ENCODE data around the gene ISM1.

Gene ISM1

DNA sequence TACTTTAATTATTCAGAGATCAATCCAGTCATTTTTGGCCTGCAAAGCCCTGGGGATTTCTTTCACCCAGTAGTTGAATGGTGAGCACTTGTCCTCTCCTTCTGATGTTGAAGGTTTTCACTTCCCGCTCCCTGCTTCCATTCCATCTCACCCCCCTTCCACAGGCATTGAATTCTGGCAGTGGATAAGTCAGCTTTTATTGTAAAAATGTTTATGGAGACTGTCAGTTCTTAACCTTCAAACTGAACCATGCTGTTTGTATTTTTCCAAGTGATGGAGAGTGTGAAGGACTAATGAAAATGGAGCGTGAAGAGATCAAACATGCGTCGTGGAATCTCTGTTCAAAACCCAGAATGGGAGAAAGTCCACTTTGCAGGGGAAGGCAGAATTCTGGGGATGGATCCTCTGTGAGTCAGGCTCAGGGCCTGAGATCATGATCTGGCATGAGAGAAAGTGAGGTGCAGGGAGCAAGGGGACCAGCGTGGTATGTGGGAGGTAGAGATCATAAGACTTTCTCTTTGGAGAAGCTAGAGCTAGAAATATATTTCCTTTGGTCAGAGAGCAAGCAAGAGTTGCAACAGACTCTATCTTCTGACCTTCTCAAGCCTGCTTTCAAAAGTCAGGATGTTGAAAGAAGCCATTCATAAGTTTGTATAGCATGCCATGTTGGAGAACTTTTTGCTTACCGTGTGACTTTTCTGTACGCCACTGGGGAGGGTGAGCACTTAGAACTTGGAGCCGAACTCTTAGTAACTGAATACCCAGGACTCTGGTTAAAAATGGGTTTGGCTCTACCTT lies 30.2 kb downstream of the ISM1 start:
- no peak for DNase-seq (ENCODE audit: extremely low read depth, low read depth)
- TF ChIP-seq, protein P1, sequence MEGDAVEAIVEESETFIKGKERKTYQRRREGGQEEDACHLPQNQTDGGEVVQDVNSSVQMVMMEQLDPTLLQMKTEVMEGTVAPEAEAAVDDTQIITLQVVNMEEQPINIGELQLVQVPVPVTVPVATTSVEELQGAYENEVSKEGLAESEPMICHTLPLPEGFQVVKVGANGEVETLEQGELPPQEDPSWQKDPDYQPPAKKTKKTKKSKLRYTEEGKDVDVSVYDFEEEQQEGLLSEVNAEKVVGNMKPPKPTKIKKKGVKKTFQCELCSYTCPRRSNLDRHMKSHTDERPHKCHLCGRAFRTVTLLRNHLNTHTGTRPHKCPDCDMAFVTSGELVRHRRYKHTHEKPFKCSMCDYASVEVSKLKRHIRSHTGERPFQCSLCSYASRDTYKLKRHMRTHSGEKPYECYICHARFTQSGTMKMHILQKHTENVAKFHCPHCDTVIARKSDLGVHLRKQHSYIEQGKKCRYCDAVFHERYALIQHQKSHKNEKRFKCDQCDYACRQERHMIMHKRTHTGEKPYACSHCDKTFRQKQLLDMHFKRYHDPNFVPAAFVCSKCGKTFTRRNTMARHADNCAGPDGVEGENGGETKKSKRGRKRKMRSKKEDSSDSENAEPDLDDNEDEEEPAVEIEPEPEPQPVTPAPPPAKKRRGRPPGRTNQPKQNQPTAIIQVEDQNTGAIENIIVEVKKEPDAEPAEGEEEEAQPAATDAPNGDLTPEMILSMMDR (IDR thresholded peaks at IDR 0.05; ENCODE audit: low read depth, low read length, missing control alignments): no peak
- H3K4me3 ChIP-seq (replicated peaks; ENCODE audit: low read depth, low read length): no peak overlapping the region

DNA sequence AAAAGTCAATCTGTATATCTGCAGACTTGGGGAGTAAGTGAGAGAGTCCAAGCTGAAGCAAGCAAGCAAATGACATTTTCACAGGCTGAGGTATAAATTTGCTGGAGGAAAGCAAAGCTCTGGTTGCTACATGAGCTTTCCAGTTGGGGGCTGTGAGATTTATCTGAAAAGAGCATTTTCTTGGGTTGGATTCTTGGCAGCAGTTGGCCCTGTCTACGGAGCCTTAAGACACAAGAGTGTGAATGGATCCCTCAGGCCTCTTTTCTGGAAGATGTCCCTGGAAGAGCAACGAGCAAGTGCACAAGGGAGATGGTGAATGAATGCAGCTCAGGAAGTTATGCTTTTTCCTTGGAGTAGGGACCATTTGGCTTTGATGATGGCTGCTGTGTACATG lies 30.8 kb downstream of the ISM1 start:
- no peak overlapping the region for H3K4me3 ChIP-seq (replicated peaks; ENCODE audit: low read depth, low read length)
- TF ChIP-seq, protein P1 (IDR thresholded peaks at IDR 0.05; ENCODE audit: low read depth, low read length, missing control alignments): no peak
- no peak for DNase-seq (ENCODE audit: extremely low read depth, low read depth)

DNA sequence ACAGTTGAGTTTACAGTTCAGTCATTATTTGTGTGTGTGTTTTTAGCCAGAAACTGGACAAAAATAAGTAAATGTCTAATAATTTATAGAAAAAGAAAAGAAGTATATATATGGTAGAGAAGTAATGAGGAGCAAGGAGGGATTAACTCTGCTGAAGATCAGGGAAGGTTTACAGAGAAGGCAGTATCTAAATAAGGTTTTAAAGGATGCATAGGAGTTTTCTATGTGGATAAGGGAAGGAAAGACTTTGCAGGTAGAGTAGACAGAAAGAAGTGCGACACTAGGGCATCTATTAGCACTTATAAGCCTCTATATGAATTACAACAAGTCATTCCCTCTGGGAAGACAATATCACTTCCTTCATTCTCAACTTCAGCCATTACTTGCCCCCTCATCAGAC lies 34.3 kb downstream of the ISM1 start:
- TF ChIP-seq, protein P1 (IDR thresholded peaks at IDR 0.05; ENCODE audit: low read depth, low read length, missing control alignments): no peak
- no peak overlapping the region for H3K4me3 ChIP-seq (replicated peaks; ENCODE audit: low read depth, low read length)

DNA sequence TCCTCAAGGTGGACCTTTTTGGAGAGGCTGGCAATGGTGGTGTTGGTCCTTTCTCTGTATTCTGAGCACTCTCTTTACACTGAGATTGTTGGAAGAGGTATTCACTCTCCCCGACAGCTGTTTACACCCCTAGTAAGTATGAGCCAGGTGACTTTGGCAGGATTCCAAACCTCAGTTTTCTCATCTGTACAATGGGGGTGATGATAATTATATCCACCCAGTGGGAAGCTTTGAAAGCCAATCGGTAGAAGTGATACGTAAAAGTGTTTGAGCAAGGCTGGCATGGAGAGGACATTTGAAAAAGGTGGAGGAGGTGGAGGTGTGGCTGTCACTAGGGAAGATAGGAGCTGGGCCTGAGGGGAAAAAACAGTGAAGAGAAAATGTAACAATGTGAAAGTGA lies 35.5 kb downstream of the ISM1 start:
- DNase-seq (ENCODE audit: extremely low read depth, low read depth): no peak
- TF ChIP-seq, protein P1 (IDR thresholded peaks at IDR 0.05; ENCODE audit: low read depth, low read length, missing control alignments): no peak
- no peak overlapping the region for H3K4me3 ChIP-seq (replicated peaks; ENCODE audit: low read depth, low read length)

More for the DNA sequence above, 34.3 kb downstream of the ISM1 start:
- no peak for DNase-seq (ENCODE audit: extremely low read depth, low read depth)

DNA sequence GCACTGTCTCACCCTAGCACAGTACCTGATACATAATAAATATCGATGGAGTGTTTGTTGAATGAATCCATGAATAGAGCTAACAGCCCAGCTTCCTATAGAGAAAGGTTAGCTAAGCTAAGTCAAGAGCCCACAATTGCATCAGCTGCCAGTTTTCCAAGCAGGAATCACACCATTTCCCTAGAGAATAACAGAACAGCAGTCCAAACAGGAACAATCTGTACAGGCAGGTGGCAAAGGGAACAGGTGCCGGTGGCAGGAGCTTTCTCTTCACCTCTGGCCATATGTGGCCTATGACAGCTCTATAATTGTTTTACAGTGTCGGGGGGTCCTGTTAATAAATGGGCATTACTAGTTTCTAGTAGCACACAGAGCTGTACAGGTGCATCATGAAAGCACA lies 38.8 kb downstream of the ISM1 start:
- no peak overlapping the region for H3K4me3 ChIP-seq (replicated peaks; ENCODE audit: low read depth, low read length)
- TF ChIP-seq, protein P1 (IDR thresholded peaks at IDR 0.05; ENCODE audit: low read depth, low read length, missing control alignments): no peak
- no peak for DNase-seq (ENCODE audit: extremely low read depth, low read depth)

DNA sequence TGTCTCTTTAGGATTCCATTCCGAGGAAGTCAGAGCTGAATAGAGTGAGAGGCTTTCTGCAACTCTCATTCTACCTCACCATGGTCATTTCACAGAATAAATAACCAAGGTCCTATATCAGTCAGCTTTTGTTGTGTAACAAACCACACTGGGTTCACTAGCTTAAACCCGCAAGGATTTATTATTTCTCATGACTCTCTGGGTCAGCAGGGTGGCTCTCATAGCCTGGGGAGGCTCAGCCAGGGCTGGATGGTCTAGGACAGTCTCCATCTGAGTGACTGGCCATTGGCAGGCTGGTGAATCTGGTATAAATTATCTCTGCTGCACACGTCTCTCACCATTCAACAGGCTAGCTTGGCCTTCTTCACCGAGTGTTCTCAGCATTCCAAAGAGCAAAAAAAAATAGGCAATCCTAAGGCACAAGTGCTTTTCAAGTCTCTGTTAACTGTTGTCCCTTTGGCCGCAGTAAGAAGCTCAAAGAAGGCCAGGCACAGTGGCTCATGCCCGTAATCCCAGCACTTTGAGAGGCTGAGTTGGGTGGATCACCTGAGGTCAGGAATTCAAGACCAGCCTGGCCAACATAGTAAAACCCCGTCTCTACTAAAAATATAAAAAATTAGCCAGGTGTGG lies 39.7 kb downstream of the ISM1 start:
- TF ChIP-seq, protein P1 (IDR thresholded peaks at IDR 0.05; ENCODE audit: low read depth, low read length, missing control alignments): no peak
- no peak overlapping the region for H3K4me3 ChIP-seq (replicated peaks; ENCODE audit: low read depth, low read length)
- DNase-seq (ENCODE audit: extremely low read depth, low read depth): no peak
